ENCODE data around the gene HDAC8.

DNA sequence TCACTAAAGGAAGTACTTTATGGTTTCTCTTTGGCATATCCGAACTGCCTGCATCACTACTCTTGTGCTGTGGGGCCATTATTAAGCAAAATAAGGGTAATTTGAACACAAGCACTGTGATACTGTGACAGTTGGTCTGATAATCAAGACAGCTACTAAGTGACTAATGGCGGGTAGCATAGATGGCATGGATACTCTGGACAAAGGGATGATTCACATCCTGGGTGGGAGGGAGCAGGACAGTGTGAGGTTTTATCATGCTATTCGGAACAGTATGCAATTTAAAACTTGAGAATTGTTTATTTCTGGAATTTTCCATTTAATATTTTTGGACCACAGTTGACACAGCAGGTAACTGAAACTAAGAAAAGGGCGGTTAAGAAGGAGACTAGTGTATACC is 214.3 kb downstream of the HDAC8 start:
- TF ChIP-seq, protein P1, sequence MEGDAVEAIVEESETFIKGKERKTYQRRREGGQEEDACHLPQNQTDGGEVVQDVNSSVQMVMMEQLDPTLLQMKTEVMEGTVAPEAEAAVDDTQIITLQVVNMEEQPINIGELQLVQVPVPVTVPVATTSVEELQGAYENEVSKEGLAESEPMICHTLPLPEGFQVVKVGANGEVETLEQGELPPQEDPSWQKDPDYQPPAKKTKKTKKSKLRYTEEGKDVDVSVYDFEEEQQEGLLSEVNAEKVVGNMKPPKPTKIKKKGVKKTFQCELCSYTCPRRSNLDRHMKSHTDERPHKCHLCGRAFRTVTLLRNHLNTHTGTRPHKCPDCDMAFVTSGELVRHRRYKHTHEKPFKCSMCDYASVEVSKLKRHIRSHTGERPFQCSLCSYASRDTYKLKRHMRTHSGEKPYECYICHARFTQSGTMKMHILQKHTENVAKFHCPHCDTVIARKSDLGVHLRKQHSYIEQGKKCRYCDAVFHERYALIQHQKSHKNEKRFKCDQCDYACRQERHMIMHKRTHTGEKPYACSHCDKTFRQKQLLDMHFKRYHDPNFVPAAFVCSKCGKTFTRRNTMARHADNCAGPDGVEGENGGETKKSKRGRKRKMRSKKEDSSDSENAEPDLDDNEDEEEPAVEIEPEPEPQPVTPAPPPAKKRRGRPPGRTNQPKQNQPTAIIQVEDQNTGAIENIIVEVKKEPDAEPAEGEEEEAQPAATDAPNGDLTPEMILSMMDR (IDR thresholded peaks at IDR 0.05) = no peak
- TF ChIP-seq POLR2A (IDR thresholded peaks at IDR 0.05) = no peak

Measured in adrenal gland (tissue), 5 donors.